ENCODE measurements around the gene C2orf76. TPM values are rescaled to one million over a fixed set of nuclear protein-coding genes. Genes with fewer than 3 reads are reported as not detected.

The C2orf76 gene
- total RNA-seq, 4 donors from 2014 or later = 6.8 to 32.4 (median 15.3) TPM

GRCh38 chr2:119266091-119266589 is 100.5 kb downstream of the C2orf76 start:
- no peak for TF ChIP-seq CTCF (IDR thresholded peaks at IDR 0.05; ENCODE audit: low read depth)

GRCh38 chr2:119265693-119266066 is 101.0 kb downstream of the C2orf76 start:
- no peak for TF ChIP-seq CTCF (IDR thresholded peaks at IDR 0.05; ENCODE audit: low read depth)

GRCh38 chr2:119264781-119265692 is 101.6 kb downstream of the C2orf76 start:
- no peak for TF ChIP-seq CTCF (IDR thresholded peaks at IDR 0.05; ENCODE audit: low read depth)

DNA sequence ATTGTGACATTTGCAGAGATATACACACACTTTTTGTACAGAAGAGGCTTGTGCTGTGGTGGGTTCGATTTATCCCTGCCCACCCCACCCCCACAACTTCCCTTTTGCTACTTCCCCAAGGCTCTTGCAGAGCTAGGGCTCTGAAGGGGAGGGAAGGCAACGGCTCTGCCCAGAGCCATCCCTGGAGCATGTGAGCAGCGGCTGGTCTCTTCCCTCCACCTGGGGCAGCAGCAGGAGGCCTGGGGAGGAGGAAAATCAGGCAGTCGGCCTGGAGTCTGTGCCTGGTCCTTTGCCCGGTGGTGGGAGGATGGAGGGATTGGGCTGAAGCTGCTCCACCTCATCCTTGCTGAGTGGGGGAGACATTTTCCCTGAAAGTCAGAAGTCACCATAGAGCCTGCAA is 103.0 kb downstream of the C2orf76 start:
- TF ChIP-seq CTCF (IDR thresholded peaks at IDR 0.05; ENCODE audit: low read depth) = no peak

GRCh38 chr2:119263025-119263424 is 103.6 kb downstream of the C2orf76 start:
- no peak for TF ChIP-seq CTCF (IDR thresholded peaks at IDR 0.05; ENCODE audit: low read depth)

DNA sequence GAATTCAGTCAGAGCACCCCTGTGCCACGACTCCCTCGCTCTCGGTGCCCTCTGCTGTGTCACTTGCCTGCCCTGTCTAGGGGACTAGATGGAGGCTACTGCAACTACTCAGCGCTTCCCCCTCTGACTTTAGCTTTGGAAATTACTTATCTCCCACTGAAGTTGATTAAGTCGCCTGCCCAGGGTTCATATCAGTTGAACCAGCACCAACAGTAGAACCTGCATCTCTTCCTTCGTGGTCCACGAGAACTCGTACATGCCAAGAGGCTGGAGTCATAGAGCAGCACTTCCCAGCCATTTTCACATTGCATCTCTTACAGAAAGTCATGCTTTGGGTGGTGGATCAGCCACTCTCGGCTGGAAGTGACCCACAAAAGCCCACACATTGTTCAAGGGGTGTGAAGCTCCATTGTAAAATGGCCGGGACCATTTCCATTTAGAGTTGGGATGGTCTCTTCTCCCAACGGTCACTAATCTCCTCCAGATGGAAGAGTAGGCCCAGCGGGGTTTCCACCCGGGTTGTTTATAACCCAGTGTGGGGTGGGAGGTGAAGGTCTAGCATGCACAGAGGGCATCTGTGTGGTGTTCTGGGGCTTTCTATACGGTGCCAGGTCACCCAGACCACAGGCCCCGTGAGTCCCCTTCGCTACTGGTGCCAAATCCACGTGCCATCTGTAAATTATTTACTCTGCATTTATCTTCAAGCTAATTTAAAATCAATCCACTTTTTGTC is 105.0 kb downstream of the C2orf76 start:
- TF ChIP-seq CTCF (IDR thresholded peaks at IDR 0.05; ENCODE audit: low read depth) = no peak
